ENCODE results near the gene SFMBT2.

Gene SFMBT2

DNA sequence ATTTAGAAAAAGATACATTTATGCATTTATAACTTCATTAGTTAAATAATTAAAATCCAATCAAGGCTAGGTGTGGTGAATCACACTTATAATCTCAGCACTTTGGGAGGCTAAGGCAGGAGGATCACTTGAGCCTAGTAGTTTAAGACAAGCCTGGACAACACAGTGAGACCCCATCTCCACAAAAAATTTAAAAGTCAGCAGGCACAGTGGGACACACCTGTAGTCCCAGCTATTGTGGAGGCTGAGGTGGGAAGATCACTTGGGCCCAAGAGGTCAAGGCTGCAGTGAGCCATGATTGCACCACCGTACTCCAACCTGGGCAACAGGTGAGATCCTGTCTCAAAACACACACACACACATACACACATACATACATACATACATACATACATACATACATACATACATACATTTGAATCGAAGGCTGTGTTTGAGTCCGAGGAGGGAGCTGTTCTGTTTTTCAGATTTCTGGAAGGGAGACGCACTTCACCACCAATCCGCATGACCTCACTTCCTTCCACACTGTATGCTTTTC is 30.1 kb downstream of the SFMBT2 start:
- TF ChIP-seq SUZ12 (IDR thresholded peaks at IDR 0.05) = no peak
- TF ChIP-seq FOXA1 (IDR thresholded peaks at IDR 0.05) = no peak
- TF ChIP-seq NFRKB (IDR thresholded peaks at IDR 0.05) = no peak
- TF ChIP-seq PKNOX1 (IDR thresholded peaks at IDR 0.05) = no peak
- TF ChIP-seq LEF1 (IDR thresholded peaks at IDR 0.05; ENCODE audit: borderline replicate concordance) = no peak
- TF ChIP-seq ELF4 (IDR thresholded peaks at IDR 0.05) = no peak
- TF ChIP-seq FOXM1 (IDR thresholded peaks at IDR 0.05; ENCODE audit: borderline replicate concordance) = no peak
- no peak for TF ChIP-seq BHLHE40 (IDR thresholded peaks at IDR 0.05; ENCODE audit: borderline replicate concordance)
- TF ChIP-seq FOXK2 (IDR thresholded peaks at IDR 0.05) = no peak
- TF ChIP-seq L3MBTL2 (conservative IDR thresholded peaks at IDR 0.05) = no peak
- no peak for TF ChIP-seq HDGF (IDR thresholded peaks at IDR 0.05; ENCODE audit: borderline replicate concordance)
- no peak for TF ChIP-seq ZNF384 (IDR thresholded peaks at IDR 0.05)
- TF ChIP-seq SP1 (IDR thresholded peaks at IDR 0.05) = no peak
- TF ChIP-seq CTBP1 (IDR thresholded peaks at IDR 0.05; ENCODE audit: borderline replicate concordance) = no peak
- no peak for TF ChIP-seq TARDBP (IDR thresholded peaks at IDR 0.05)
- POLR2A ChIA-PET = no interaction called here
- CTCF ChIA-PET = interaction anchor here (0.6 kb wide), 1 partner anchor 675 kb away, joined by 3 read pairs; no protein-coding TSS in a partner anchor
- no peak for DNase-seq (ENCODE audit: extremely low spot score)

GRCh38 chr10:7378602-7379403 is 32.0 kb downstream of the SFMBT2 start:
- no peak for DNase-seq (ENCODE audit: extremely low spot score)
- no peak for TF ChIP-seq L3MBTL2 (conservative IDR thresholded peaks at IDR 0.05)
- ChIA-PET POLR2A (interaction anchor here (1.3 kb wide), 1 partner anchor 32 kb away, joined by 5 read pairs; the partner anchor contains the start of gene SFMBT2), CTCF (no interaction called here)

GRCh38 chr10:7377614-7378248 is 33.1 kb downstream of the SFMBT2 start:
- no peak for DNase-seq (ENCODE audit: extremely low spot score)
- TF ChIP-seq SP1 (IDR thresholded peaks at IDR 0.05) = no peak
- TF ChIP-seq TARDBP (IDR thresholded peaks at IDR 0.05) = no peak
- no peak for TF ChIP-seq ARNT (IDR thresholded peaks at IDR 0.05)
- no peak for TF ChIP-seq NFRKB (IDR thresholded peaks at IDR 0.05)
- no peak for TF ChIP-seq FOXM1 (IDR thresholded peaks at IDR 0.05; ENCODE audit: borderline replicate concordance)
- TF ChIP-seq BHLHE40 (IDR thresholded peaks at IDR 0.05; ENCODE audit: borderline replicate concordance) = no peak
- TF ChIP-seq FOXA1 (IDR thresholded peaks at IDR 0.05) = no peak
- TF ChIP-seq LEF1 (IDR thresholded peaks at IDR 0.05; ENCODE audit: borderline replicate concordance) = no peak
- no peak for TF ChIP-seq ELF4 (IDR thresholded peaks at IDR 0.05)
- TF ChIP-seq PKNOX1 (IDR thresholded peaks at IDR 0.05) = no peak
- no peak for TF ChIP-seq HDGF (IDR thresholded peaks at IDR 0.05; ENCODE audit: borderline replicate concordance)
- no peak for TF ChIP-seq CTBP1 (IDR thresholded peaks at IDR 0.05; ENCODE audit: borderline replicate concordance)
- no peak for TF ChIP-seq L3MBTL2 (conservative IDR thresholded peaks at IDR 0.05)
- no peak for TF ChIP-seq SUZ12 (IDR thresholded peaks at IDR 0.05)
- no peak for TF ChIP-seq ZNF384 (IDR thresholded peaks at IDR 0.05)
- no peak for TF ChIP-seq FOXK2 (IDR thresholded peaks at IDR 0.05)
- CTCF ChIA-PET = no interaction called here
- POLR2A ChIA-PET = no interaction called here

GRCh38 chr10:7374795-7375194 is 36.0 kb downstream of the SFMBT2 start:
- DNase-seq (ENCODE audit: extremely low spot score) = no peak
- POLR2A ChIA-PET = interaction anchor here (1.3 kb wide), 1 partner anchor 37 kb away, joined by 3 read pairs; no protein-coding TSS in a partner anchor

DNA sequence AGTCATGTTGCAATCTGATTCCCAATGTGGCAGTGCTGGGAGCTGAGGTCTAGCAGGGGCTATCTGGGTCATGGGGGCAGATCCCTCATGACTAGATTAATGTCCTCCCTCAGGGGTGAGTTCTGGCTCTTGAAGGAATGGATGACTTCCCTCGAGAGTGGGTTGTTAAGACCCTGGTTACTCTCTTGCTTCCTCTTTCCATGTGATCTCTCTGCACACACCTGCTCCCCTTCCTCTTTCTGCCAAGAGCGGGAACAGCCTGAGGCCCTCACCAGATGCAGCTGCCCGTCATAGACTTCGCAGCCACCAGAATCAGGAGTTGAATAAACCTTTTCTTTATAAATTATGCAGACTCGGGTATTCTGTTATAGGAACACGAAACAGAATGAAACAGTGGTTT is 37.8 kb downstream of the SFMBT2 start:
- DNase-seq (ENCODE audit: extremely low spot score) = no peak

More at GRCh38 chr10:7374795-7375194, 36.0 kb downstream of the SFMBT2 start:
- CTCF ChIA-PET = interaction anchor here (1.0 to 1.3 kb wide), 3 partner anchors 9 to 15 kb away, joined by 3 to 4 read pairs (median 4); no protein-coding TSS in a partner anchor
- peak; percentile 78; the same call in 1 of the 2 replicates for TF ChIP-seq CTBP1 (IDR thresholded peaks at IDR 0.05; ENCODE audit: borderline replicate concordance)
- TF ChIP-seq PKNOX1 (IDR thresholded peaks at IDR 0.05) = peak; percentile 62
- no peak for TF ChIP-seq BHLHE40 (IDR thresholded peaks at IDR 0.05; ENCODE audit: borderline replicate concordance)

More for the DNA sequence above, 37.8 kb downstream of the SFMBT2 start:
- POLR2A ChIA-PET = no interaction called here
- CTCF ChIA-PET = no interaction called here
- no peak for TF ChIP-seq PKNOX1 (IDR thresholded peaks at IDR 0.05)
- no peak for TF ChIP-seq SUZ12 (IDR thresholded peaks at IDR 0.05)
- TF ChIP-seq SP1 (IDR thresholded peaks at IDR 0.05) = no peak
- no peak for TF ChIP-seq FOXM1 (IDR thresholded peaks at IDR 0.05; ENCODE audit: borderline replicate concordance)
- TF ChIP-seq ARNT (IDR thresholded peaks at IDR 0.05) = no peak
- TF ChIP-seq LEF1 (IDR thresholded peaks at IDR 0.05; ENCODE audit: borderline replicate concordance) = no peak
- no peak for TF ChIP-seq HDGF (IDR thresholded peaks at IDR 0.05; ENCODE audit: borderline replicate concordance)

All from HEK293T (cell line).